MM.1S (cell line): ENCODE measurements around the gene ZSCAN21.
A peak's percentile ranks its signal among the peaks of the same experiment; 100 is the strongest.

Source experiments
- DNase-seq: peaks from one replicate; pipeline ENCODE4 v3.0.0-alpha.2; 2015
- H2AFZ ChIP-seq: fragments of 300-600 bp; sonication (generic); 2 replicates; pipeline ENCODE4 v1.6.0; 2016; ENCODE audit warnings: antibody characterized with exemption, low read length
- H3F3A ChIP-seq: fragments of 300-600 bp; sonication (generic); 2 replicates; pipeline ENCODE4 v1.6.1; 2016; ENCODE audit warnings: mild to moderate bottlenecking, antibody characterized with exemption, low read length, moderate library complexity, mixed read lengths; ENCODE audit not compliant: insufficient read depth
- H3K27ac ChIP-seq: fragments of 300-600 bp; sonication (generic); 2 replicates; pipeline ENCODE4 v1.5.1; 2016; ENCODE audit warnings: mild to moderate bottlenecking, low read length
- H3K27me3 ChIP-seq: fragments of 300-600 bp; sonication (generic); replicated peaks from 2 replicates; pipeline ENCODE4 v1.6.0; 2016; ENCODE audit warnings: low read length; ENCODE audit not compliant: insufficient read depth
- H3K36me3 ChIP-seq: fragments of 300-600 bp; sonication (generic); replicated peaks from 2 replicates; pipeline ENCODE4 v1.6.1; 2016; ENCODE audit warnings: mild to moderate bottlenecking, low read length, mixed read lengths; ENCODE audit not compliant: insufficient read depth
- H3K4me1 ChIP-seq: fragments of 300-600 bp; sonication (generic); 2 replicates; pipeline ENCODE4 v1.6.1; 2016; ENCODE audit warnings: low read length, mixed read lengths
- H3K4me2 ChIP-seq: fragments of 300-600 bp; sonication (generic); 2 replicates; pipeline ENCODE4 v1.6.0; 2016; ENCODE audit warnings: low read depth, low read length
- H3K4me3 ChIP-seq: fragments of 300-600 bp; sonication (generic); 2 replicates; pipeline ENCODE4 v1.5.1; 2016; ENCODE audit warnings: low read length, mixed read lengths
- H3K79me2 ChIP-seq: fragments of 300-600 bp; sonication (generic); 2 replicates; pipeline ENCODE4 v1.6.1; 2016; ENCODE audit warnings: mixed run types, low read length, mixed read lengths
- H3K9ac ChIP-seq: fragments of 300-600 bp; sonication (generic); 2 replicates; pipeline ENCODE4 v1.6.1; 2016; ENCODE audit warnings: low read length, mixed read lengths
- H3K9me2 ChIP-seq: fragments of 300-600 bp; sonication (generic); replicated peaks from 2 replicates; pipeline ENCODE4 v1.6.1; 2016; ENCODE audit warnings: mild to moderate bottlenecking, low read length, mixed read lengths; ENCODE audit not compliant: insufficient read depth
- H3K9me3 ChIP-seq: fragments of 300-600 bp; sonication (generic); replicated peaks from 2 replicates; pipeline ENCODE4 v1.6.1; 2016; ENCODE audit warnings: mild to moderate bottlenecking, low read length, mixed read lengths; ENCODE audit not compliant: insufficient read depth
- H4K20me1 ChIP-seq: fragments of 300-600 bp; sonication (generic); 2 replicates; pipeline ENCODE4 v1.6.1; 2016; ENCODE audit warnings: mild to moderate bottlenecking, low read length, moderate library complexity, mixed read lengths; ENCODE audit not compliant: insufficient read depth
- CTCF ChIP-seq: fragments of 300-600 bp; sonication (generic); IDR thresholded peaks from 2 replicates; pipeline ENCODE4 v1.5.1; 2016; ENCODE audit warnings: antibody characterized with exemption, low read length, mixed read lengths
- EZH2 ChIP-seq: fragments of 300-600 bp; sonication (generic); optimal IDR thresholded peaks from 2 replicates; pipeline ENCODE3; 2017; ENCODE audit warnings: low read depth, mild to moderate bottlenecking, antibody characterized with exemption, low read length, mixed read lengths
- EZH2phosphoT487 ChIP-seq: fragments of 300-600 bp; sonication (generic); IDR thresholded peaks from 2 replicates; pipeline ENCODE4 v1.6.1; 2018; ENCODE audit warnings: antibody characterized with exemption, low read length

Gene ZSCAN21

GRCh38 chr7:100087055-100087750 is 37.6 kb downstream of the ZSCAN21 start:
- peaks cover 15% of the 10 kb centered on the region for H3K4me1 ChIP-seq
- peaks cover 4% of the 10 kb centered on the region for H3K36me3 ChIP-seq
- H3F3A ChIP-seq: peaks cover 30% of the 10 kb centered on the region
- H3K4me3 ChIP-seq: no peak overlapping the region
- H3K9me3 ChIP-seq: no peaks in the 10 kb centered on the region
- H3K9me2 ChIP-seq: no peaks in the 10 kb centered on the region
- no peak overlapping the region for H3K9ac ChIP-seq
- DNase-seq: no peak
- peaks cover 25% of the 10 kb centered on the region for H3K79me2 ChIP-seq
- H3K27ac ChIP-seq: no peak overlapping the region
- no peak overlapping the region for H3K4me2 ChIP-seq
- H4K20me1 ChIP-seq: no peaks in the 10 kb centered on the region
- no peak overlapping the region for H2AFZ ChIP-seq
- TF ChIP-seq CTCF: no peak
- no peak for TF ChIP-seq EZH2
- no peak for TF ChIP-seq EZH2phosphoT487
- no peaks in the 10 kb centered on the region for H3K27me3 ChIP-seq

- peak overlapping the region; percentile 97 for H3K4me2 ChIP-seq
- H3K27ac ChIP-seq: peak overlapping the region; percentile 47; the same call in 1 of the 2 replicates
- H3K9me3 ChIP-seq: no peaks in the 10 kb centered on the region
- no peaks in the 10 kb centered on the region for H3K27me3 ChIP-seq
- H3F3A ChIP-seq: peaks cover 33% of the 10 kb centered on the region
- peaks cover 26% of the 10 kb centered on the region for H3K79me2 ChIP-seq
- peaks cover 8% of the 10 kb centered on the region for H3K36me3 ChIP-seq
- no peaks in the 10 kb centered on the region for H3K9me2 ChIP-seq
- DNase-seq: no peak
- peak overlapping the region; percentile 86 for H3K9ac ChIP-seq
- no peaks in the 10 kb centered on the region for H4K20me1 ChIP-seq
- peak overlapping the region; percentile 65 for H2AFZ ChIP-seq
- H3K4me1 ChIP-seq: peaks cover 9% of the 10 kb centered on the region
- TF ChIP-seq EZH2: no peak
- no peak for TF ChIP-seq EZH2phosphoT487
- no peak for TF ChIP-seq CTCF
- peak overlapping the region; percentile 83 for H3K4me3 ChIP-seq
Measured at GRCh38 chr7:100088095-100088620, 38.6 kb downstream of the ZSCAN21 start.

- peak; percentile 76 for DNase-seq
- H3K4me2 ChIP-seq: peak within 1 kb of the TSS; percentile 97
Measured at GRCh38 chr7:100088621-100089457, 39.3 kb downstream of the ZSCAN21 start, which contains the start of gene COPS6. COPS6 (plus strand) TSS chr7:100088969; CDS start chr7:100088991, 22 bp downstream.

More at GRCh38 chr7:100088621-100089457, 39.3 kb downstream of the ZSCAN21 start, which contains the start of gene COPS6:
- H3F3A ChIP-seq: peaks cover 35% of the 10 kb centered on the region
- no peaks in the 10 kb centered on the region for H3K27me3 ChIP-seq
- peak within 1 kb of the TSS; percentile 65 for H2AFZ ChIP-seq
- peak within 1 kb of the TSS; percentile 83 for H3K4me3 ChIP-seq
- peaks cover 9% of the 10 kb centered on the region; the same call in 1 of the 2 replicates for H3K4me1 ChIP-seq
- peak within 1 kb of the TSS; percentile 86 for H3K9ac ChIP-seq
- H3K79me2 ChIP-seq: peaks cover 32% of the 10 kb centered on the region
- no peak for TF ChIP-seq EZH2
- no peak for TF ChIP-seq CTCF
- TF ChIP-seq EZH2phosphoT487: no peak
- no peaks in the 10 kb centered on the region for H3K9me2 ChIP-seq
- no peaks in the 10 kb centered on the region for H3K9me3 ChIP-seq
- H4K20me1 ChIP-seq: no peaks in the 10 kb centered on the region
- peak within 1 kb of the TSS; percentile 47; the same call in 1 of the 2 replicates for H3K27ac ChIP-seq
- peaks cover 15% of the 10 kb centered on the region for H3K36me3 ChIP-seq
